T1000 (cell line): Measurements from ENCODE around the gene YOD1.

ENCODE experiments used
- DNase-seq: peaks from one replicate; lab custom pipeline; 2025; ENCODE audit warnings: mixed read lengths; lab: John Stamatoyannopoulos, UW

The YOD1 gene

DNA sequence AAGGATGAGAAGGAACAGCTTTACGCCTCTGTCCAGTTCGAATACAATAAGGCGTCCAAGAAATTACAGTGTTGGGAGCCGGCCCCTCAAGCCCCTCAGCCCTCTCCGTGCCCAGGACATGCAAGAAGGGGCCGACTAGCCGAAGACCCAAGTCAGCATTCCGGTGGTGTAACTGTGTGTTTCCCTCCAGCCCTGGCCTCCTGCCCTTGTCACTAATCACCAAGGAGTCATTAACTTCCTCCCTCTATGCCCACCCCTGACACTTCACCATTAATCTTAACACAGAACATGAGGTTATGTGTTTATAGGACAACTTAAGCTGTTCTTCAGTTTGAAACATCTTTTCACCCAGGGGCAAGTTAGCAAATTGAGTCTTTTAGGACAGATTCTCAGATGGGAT lies 21.2 kb upstream of the YOD1 start:
- DNase-seq = no peak

DNA sequence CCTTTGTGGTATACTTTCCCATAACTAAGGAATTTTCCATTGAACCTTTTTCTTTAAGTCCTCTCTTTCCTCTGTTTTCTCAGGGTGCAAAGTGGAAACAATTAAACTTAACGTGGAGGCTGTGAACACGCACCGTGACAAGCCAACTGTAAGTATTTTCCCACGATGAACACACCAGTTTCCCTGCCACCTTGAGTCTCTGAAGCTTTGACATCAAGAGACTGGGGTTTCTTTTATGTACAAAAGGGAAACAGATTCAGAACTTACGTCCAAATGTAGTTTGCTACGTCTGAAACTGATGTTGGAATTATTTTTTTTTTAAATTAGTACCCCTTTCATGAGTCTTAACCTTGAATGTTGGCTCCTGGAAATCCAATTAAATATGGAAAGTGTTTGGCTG lies 20.4 kb upstream of the YOD1 start:
- no peak for DNase-seq

GRCh38 chr1:207070811-207071210 lies 19.8 kb upstream of the YOD1 start:
- DNase-seq = no peak

DNA sequence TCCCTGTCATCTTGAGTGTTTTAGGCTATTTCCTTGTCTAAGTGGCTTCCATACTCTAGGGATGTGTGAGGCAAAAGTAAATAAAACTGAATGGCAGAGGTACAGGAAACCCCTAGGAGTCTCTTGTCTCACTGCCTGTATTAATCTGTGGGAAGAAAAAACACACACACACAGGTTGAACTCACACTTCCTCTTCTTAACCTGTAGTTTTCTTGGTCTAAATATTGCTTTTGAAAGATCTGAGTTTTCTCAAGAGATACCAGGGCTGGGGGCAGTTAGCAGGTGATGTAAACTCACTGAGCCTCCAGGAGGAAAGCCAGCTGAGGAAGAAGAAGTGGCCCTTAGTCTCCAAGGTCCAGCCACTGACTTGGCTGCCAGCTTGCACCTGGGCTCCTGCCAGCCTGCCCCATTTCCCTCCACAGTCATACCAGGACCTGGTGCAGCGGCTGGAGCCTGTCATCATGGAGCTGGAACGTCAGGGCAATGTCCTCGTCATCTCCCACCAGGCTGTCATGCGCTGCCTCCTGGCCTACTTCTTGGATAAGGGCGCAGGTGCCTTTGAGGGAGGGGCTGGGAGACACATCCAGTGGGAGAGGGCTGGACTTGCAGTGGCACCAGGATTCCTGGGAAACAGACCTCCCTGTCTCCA lies 19.0 kb upstream of the YOD1 start:
- DNase-seq = no peak

DNA sequence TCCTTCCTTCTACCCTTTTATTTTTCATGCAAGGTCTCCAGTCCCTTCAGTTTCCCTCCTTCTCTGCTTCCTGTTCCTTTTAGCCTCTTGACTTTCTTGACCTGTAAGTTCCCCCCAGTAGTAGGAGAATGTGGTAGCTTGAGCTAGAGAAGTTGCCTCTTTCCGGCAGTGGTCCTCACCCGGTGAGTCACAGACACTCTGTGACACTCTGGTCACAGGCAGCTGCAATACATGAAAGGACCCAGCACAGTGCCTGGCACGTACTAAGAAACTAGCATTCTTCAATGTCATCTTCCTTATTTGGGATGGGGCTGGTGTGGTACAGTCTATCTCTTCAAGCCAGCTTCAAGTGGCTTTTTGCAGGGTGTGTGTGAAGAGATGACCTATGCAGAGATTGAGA lies 18.1 kb upstream of the YOD1 start:
- no peak for DNase-seq

DNA sequence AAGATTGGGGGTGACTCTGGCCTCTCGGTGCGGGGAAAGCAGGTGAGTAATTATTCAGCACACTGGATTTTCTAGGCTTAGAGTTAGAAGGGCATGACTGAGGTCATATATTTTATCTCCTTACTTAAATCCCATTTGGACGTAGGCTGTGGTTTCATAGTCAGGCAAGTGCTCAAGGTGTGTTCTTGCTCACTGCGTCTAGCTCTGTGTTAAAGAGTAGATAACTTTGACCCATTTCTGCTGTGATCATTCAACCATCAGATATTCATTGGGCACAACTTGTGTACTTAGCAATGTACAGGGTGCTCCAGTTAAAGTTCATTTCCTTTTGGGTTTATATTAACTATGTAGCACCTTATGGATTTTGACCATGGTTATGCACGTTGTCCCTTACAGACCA lies 16.7 kb upstream of the YOD1 start:
- DNase-seq = no peak

- DNase-seq = no peak
These were observed 16.2 kb upstream of the YOD1 start for GRCh38 chr1:207067185-207067584.

- no peak for DNase-seq
These were observed 13.6 kb upstream of the YOD1 start for GRCh38 chr1:207064561-207064960.

- DNase-seq = no peak
These were observed 12.0 kb upstream of the YOD1 start for GRCh38 chr1:207063014-207063413.

GRCh38 chr1:207062058-207062457 lies 11.1 kb upstream of the YOD1 start:
- no peak for DNase-seq

- no peak for DNase-seq
These were observed 9.6 kb upstream of the YOD1 start for GRCh38 chr1:207060596-207060995.

- no peak for DNase-seq
These were observed 8.9 kb upstream of the YOD1 start for GRCh38 chr1:207059881-207060280.

GRCh38 chr1:207058878-207059867 lies 8.2 kb upstream of the YOD1 start:
- DNase-seq = no peak

DNA sequence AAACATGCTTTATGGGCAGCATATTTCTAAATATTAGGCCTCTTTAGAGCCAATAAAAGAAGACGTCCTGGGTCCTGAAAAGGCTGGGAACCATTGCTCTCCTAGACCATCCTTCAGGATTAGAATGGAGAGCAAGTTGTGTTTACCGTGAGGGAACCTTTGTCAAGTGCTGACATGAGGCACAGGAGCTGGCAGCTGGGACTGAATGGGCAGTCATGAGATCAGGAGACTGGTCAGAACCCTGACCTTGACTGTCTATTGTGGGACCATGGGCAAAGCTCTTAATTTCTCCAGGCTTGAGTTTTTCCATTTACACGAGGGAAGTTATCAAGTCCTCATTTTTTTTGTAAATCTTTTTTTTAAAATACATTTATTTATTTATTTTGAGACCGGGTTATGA lies 7.2 kb upstream of the YOD1 start:
- no peak for DNase-seq

DNA sequence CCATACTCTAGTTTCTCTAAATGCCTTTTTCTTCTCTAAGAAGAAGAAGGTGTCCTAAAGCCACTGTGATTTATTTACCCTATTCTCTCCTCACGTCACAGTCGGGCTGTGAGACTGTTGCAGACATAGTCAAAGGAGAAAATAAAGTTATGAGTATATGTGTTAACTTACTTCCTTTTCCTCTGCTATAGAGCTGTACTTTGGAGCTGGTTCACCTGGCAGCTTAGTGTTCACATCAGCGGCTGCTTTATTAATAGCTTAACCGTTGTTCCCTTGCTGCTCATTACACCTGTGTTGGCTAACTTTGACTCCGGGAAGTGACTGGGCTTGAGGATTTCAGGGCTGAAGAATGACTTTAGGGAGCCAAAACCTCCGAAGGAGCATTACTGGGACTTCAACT lies 5.7 kb upstream of the YOD1 start:
- DNase-seq = no peak

GRCh38 chr1:207055386-207056001 lies 4.5 kb upstream of the YOD1 start:
- no peak for DNase-seq

GRCh38 chr1:207054491-207054890 lies 3.5 kb upstream of the YOD1 start:
- DNase-seq = no peak

DNA sequence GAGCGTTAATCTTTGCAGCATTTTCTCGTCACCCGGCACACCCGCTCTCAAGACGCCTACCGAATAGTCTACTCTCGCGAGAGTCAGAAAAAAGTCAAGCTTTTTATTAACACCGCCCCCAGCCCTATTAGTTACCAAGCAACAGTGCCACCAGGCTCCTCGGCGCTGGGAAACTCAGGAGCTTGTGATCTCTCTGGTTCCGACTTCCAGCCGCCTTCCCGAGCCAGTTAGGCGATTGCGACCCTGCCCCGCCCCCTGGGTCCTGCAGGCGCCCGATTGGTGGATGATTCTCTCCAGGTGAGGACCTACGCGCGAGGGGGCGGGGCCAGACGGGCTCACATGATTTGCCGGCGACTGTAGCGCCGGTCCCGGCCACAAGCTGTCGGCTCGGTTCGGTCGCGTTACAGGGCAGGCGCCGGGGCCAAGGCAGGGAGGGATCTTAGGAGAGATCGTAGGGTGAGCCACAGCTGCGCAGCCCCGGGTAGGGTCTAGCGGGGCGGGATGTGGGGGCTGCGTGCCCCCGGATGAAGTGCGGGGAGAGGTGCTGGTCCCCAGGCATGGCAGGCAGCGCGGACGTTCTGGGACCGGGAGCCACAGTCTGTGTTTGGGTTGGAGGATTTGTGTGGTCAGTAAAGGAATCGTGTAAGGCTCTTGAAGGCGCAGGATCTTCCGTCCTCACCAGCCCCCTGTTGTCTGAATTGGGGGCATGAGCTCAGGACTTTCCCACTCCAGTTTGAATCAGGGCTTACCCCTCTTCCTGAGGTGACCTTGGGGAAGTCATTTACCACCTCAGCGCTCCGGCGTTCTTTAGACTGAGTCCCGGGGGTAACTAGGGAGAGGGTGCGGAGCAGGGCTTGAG lies 2.1 kb upstream of the YOD1 start, which contains the start of gene PFKFB2:
TSS of gene PFKFB2 (plus strand) at position 365 of the 859 bp plus-strand sequence. CDS start 1,443 bp downstream, outside the sequence.
- peak; percentile 87 for DNase-seq

- DNase-seq = peak; percentile 61
These were observed 373 bp downstream of the YOD1 start for GRCh38 chr1:207050480-207051190.

DNA sequence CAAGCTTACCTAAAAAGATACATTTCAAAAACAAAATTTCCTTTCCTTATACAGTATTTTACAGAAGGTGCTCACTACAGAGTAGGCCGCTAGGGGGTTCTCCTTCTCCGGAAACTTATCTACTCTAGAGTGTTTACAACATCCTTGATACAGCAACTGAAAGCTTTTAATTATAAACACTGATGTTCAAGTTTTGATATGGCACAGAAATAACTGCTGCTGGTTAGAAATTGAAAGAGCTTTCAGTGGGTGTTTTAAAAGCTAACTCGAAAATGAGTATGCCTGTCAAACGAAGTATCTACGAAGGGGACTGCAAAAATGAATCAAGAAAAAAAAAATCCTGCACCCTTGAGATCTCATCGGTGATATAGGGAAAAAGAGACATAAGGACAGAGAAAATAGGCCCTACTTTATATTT lies 1.0 kb downstream of the YOD1 start:
- no peak for DNase-seq

- no peak for DNase-seq
These were observed 1.5 kb downstream of the YOD1 start for GRCh38 chr1:207049514-207049913.
